ENCODE data around the gene LCP2.

LCP2 gene

GRCh38 chr5:170294556-170294955 is 3.0 kb downstream of the LCP2 start:
- no peak for DNase-seq

- DNase-seq: no peak
Observed at GRCh38 chr5:170294057-170294456, 3.5 kb downstream of the LCP2 start.

GRCh38 chr5:170293273-170293672 is 4.3 kb downstream of the LCP2 start:
- peak; percentile 96 to 97 for DNase-seq

GRCh38 chr5:170292179-170293104 is 5.1 kb downstream of the LCP2 start:
- DNase-seq: no peak

GRCh38 chr5:170290498-170290897 is 7.1 kb downstream of the LCP2 start:
- DNase-seq: peak; percentile 81 to 82

- peak; percentile 50 to 55 for DNase-seq
Observed at GRCh38 chr5:170289764-170290163, 7.8 kb downstream of the LCP2 start.

GRCh38 chr5:170289121-170289520 is 8.5 kb downstream of the LCP2 start:
- DNase-seq: no peak

GRCh38 chr5:170288551-170288950 is 9.0 kb downstream of the LCP2 start:
- DNase-seq: no peak

- no peak for DNase-seq
Observed at GRCh38 chr5:170288151-170288550, 9.4 kb downstream of the LCP2 start.

- DNase-seq: peak; percentile 41 to 45
Observed at GRCh38 chr5:170287532-170287931, 10.0 kb downstream of the LCP2 start.

GRCh38 chr5:170286386-170286925 is 11.1 kb downstream of the LCP2 start:
- DNase-seq: no peak

GRCh38 chr5:170285181-170285580 is 12.4 kb downstream of the LCP2 start:
- DNase-seq: no peak

- no peak for DNase-seq
Observed at GRCh38 chr5:170284231-170284630, 13.3 kb downstream of the LCP2 start.

GRCh38 chr5:170283296-170283695 is 14.3 kb downstream of the LCP2 start:
- DNase-seq: no peak

- DNase-seq: no peak
Observed at GRCh38 chr5:170280011-170280493, 17.5 kb downstream of the LCP2 start.

- no peak for DNase-seq
Observed at GRCh38 chr5:170279459-170279817, 18.1 kb downstream of the LCP2 start.

GRCh38 chr5:170278611-170279458 is 18.7 kb downstream of the LCP2 start:
- peak; percentile 90 to 92 for DNase-seq

- DNase-seq: no peak
Observed at GRCh38 chr5:170277867-170278281, 19.7 kb downstream of the LCP2 start.

- no peak for DNase-seq
Observed at GRCh38 chr5:170276140-170276539, 21.4 kb downstream of the LCP2 start.

GRCh38 chr5:170275376-170275994 is 22.1 kb downstream of the LCP2 start:
- DNase-seq: no peak

- peak in 1 of 2 experiments; percentile 2 for DNase-seq
Observed at GRCh38 chr5:170273968-170274710, 23.4 kb downstream of the LCP2 start.
